HG02852 (cell line): ENCODE measurements around the gene TACC2.

Source experiments
- ATAC-seq: cut with Tn5 transposase; IDR thresholded peaks from one replicate; pipeline ENCODE4 v1.9.1; 2021; ENCODE audit warnings: mild to moderate bottlenecking, moderate library complexity; ENCODE audit not compliant: unreplicated experiment

Gene TACC2

DNA sequence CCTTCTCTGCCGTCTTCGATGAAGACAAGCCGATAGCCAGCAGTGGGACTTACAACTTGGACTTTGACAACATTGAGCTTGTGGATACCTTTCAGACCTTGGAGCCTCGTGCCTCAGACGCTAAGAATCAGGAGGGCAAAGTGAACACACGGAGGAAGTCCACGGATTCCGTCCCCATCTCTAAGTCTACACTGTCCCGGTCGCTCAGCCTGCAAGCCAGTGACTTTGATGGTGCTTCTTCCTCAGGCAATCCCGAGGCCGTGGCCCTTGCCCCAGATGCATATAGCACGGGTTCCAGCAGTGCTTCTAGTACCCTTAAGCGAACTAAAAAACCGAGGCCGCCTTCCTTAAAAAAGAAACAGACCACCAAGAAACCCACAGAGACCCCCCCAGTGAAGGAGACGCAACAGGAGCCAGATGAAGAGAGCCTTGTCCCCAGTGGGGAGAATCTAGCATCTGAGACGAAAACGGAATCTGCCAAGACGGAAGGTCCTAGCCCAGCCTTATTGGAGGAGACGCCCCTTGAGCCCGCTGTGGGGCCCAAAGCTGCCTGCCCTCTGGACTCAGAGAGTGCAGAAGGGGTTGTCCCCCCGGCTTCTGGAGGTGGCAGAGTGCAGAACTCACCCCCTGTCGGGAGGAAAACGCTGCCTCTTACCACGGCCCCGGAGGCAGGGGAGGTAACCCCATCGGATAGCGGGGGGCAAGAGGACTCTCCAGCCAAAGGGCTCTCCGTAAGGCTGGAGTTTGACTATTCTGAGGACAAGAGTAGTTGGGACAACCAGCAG is 221.7 kb downstream of the TACC2 start:
- ATAC-seq, result no peak

DNA sequence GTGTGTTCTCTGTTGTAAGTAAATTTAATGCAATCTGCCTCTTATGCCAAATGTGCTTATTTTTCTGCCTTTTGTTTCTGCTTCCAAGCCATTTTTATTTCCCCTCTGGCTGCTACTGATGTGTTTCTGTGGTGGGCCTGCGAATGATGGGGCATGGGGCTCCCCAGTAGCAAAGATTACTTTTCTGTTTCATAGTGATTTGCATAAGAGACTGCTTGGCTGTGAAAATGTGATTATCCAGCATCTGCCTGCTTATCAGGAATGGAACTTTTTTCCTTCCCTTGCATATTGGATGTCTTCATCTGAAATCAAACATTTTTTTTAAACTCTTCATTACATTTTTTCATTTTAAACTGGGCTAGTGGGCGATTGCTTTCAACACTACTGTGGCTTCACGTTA is 224.4 kb downstream of the TACC2 start:
- no peak for ATAC-seq

DNA sequence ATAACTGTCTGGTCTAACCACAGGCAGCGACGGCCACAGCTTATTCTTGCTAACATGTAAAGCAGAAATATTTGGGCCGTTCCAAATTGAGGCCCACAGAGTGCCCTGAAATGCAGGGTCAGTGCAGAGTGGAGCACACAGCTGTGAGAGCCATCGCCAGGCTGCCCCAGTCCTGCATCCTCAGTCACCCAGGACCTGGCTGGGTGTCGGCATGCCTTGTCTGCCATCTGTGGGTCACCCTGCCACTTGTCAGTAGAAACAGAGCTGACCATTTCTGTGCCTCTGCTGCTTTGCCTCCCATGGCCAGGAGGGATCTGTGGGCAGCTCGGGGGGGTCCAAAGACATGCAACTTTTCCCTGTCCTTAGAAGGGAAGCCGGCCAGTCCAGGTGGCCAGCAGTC is 224.8 kb downstream of the TACC2 start:
- no peak for ATAC-seq

DNA sequence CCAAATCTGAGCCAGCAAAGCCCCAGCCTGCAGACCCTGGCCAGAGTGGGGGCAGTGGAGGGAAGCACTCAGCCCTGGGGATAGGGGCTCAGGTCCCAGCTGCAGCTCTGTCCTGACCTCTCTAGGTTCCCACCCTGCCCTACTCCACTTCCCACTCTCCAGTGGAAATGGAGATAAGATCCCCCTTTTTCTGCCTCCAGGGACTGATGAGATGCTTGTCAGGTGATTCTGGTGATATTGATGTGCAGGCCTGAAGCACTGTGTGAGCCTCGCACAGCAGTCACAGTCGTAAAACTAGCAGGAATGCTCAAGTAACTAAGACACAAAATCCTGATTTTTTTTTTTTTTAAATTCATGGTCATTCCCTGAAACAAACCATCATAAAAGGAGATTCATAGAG is 227.1 kb downstream of the TACC2 start:
- ATAC-seq, result no peak

DNA sequence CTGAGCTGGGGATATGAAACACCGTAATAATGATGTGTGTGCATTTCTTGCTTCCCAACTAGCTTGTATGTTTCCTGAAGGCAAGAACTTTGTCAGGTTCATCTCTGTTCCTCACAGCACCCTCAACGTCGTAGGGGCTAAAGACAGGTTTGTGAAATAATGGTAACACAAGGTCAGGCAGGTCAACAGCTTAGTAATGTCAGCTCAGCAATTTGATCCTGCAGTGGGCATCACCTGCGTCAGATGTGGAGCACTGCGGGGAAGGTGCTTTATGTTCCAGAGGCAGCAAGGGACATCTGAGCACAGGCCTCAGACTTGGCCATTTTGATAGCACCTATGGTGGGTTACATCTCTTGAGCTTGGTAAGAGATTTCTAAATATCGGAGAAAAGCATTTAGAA is 230.4 kb downstream of the TACC2 start:
- ATAC-seq, result no peak

DNA sequence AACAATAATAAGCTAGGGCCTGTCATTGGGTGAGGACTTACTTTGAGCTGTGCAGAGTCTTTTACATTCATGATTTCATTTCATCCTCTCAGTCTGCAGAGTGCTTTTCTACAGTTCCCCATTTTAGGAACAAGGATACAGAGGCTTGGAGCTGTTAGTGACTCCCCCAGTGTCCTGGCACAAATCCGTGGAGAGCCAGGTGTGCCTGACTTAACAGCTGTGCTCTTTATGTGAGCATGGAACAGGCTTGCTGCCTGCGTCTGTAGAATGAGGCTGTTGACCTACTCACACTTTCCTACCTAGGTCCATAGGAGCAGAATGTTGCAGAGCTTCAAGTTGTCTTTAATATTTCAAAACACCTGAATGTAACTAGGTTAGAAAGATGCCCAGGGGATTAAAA is 231.8 kb downstream of the TACC2 start:
- no peak for ATAC-seq

DNA sequence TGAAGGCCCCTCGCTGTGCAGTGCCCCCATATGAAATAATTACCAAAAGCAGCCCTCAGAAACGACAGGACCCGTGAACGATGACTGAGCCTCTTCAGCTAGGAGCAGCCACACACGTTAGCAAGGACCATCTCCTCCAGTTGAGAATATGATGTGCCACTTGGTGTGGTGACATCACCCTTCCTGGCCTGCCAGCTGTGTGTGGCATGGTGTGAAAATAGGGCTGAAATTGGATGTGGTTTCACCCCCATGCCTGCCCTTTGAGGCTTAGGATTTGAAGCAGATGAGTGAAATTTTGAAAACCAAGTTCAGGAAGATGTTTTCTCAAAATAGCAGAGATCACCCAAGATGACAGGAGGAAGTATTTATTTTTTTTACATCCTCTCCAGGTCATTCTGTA is 233.0 kb downstream of the TACC2 start:
- ATAC-seq, result no peak

DNA sequence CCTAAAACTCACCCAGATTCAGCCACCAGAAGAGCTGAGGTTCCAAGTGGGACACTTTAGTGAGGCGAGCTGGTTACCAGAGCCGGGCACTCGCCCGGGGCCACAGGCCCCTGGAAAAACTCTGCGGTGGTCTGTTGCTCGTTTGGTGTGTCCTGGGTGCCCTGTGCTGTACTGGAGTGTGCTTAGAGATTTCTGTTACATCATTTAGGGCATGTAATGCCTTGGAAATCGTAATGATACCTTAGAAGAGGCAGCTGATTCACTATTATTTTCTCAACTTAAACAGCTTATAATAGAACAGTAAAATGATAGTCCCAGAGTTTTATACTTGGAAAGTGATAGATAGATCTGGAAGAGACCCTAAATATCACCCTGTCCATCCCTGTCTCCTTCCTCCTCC is 233.7 kb downstream of the TACC2 start:
- ATAC-seq, result no peak

DNA sequence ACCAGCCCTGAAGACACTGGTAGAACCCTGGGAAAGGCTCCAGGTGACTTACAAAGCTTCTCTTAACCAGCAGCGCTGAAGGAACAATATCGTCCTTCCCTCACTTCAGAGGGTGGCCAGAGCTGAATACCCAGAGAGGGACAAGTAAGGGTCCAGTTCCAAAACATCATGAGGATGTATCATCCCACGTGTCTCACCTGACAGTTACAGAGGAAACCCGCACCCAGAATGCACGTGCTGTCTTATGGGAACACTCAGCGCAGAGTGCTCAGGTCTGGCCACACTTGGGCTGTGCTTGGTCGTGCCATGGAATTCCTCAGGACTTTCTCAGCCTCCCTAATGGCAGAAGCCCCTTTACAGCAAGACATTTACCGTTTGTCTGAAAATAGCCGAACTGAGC is 235.2 kb downstream of the TACC2 start:
- ATAC-seq, result no peak

DNA sequence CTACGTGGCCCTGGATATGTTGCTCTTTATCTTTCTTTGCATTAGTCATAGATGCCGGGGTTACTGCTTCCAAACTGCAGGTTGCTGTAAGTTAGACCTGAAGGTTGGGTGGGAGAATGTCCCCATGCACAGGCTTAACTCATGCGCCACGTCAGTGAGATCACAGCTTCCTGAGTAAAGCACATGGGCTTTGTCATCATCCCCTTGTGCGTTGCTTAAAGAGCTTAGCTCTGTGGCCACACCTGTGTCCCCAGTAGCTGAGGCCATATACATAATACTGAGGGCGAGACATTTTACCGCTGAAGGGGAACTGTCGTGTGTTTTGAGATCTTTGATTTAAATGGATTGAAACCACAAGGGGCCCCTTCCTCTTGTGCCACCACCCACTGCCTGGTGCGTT is 236.4 kb downstream of the TACC2 start:
- ATAC-seq, result no peak

DNA sequence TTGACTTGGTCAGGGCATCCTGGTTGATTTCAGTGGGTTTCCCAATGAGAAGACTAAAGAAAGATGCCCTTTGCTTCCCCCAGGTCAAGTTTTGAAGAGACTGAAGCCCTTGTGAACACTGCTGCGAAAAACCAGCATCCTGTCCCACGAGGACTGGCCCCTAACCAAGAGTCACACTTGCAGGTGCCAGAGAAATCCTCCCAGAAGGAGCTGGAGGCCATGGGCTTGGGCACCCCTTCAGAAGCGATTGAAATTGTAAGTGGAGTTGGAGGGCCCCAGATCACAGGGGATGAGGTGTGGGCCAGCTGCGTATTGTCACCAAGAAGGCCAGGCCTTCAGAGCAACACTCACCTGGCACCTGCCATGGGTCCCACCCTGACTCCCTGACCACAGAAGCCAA is 238.8 kb downstream of the TACC2 start:
- no peak for ATAC-seq

DNA sequence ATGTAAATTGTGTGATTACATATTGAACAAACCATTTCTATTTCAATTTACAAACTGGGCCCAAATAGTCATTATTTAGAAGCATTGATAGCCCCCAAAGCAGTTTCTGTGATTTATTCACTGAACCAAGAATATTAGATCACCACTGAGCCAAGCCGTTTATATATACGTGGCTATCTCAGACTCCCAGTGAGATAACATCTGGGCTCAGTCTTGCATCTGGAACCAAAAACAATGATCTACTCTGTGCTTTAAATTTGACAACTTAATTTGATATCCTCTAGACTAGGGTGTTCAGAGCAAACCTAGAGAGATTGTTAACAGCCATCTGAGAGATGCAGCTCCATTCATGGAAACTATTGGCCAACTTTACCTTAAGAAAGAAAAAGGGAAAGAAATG is 240.7 kb downstream of the TACC2 start:
- ATAC-seq, result no peak

DNA sequence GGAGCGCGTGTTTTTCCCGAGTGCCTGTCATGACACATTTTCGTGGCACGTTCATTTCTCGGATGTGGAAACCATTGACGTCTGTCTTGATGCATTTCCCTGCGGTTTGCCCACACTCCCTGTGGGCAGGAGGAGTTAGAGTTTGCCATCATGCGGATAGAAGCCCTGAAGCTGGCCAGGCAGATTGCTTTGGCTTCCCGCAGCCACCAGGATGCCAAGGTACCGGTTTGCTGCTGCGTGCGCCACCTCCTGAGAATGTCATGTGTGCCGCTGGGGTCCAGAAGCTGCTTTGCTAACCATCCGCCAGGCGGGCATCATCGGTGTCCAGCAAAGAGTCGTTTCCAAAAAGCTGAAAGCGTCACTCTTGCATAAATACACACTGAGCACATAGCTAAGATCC is 241.3 kb downstream of the TACC2 start:
- ATAC-seq, result no peak

DNA sequence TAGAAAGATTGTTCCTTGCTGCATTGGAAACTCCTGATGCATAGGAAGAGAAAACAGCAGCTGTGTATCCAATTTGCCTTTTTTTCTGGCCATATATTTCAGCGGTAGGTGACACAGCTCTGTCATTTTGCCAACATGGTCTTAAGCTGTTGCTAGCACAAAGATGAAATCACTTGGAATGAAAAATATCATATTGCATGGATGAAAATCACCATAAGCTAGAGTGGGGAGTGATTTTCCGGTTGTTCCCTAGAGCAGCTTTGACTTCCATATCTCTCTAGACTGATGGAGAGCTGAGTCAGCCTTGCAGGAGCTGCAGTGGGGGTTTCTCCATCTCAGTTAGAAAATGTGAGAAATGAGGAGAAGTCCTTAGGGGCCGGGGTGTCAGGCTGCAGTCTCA is 243.8 kb downstream of the TACC2 start:
- no peak for ATAC-seq

DNA sequence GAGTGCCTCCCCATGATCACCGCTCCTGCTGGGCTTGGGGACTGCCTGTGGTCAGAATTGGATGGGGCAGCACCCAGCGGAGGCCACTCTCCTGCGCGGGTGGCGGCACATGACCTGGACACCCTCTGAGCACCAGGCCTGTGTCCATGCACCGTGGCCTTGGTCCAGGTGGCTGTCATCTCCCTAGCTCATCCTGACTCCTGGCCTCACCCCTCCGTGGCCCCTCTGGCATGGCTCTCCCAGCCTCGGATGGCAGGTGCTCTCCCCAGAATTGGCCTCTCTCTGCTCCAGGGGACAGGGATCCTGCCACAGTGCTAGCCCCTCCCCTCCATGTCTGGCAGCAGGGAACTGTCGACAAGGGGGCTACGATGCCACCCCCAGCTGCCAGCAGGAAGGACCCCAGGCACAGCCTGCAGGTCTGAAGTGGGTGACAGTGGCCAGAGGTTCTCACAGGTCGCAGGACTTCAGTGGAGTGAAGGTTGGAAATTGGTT is 244.9 kb downstream of the TACC2 start:
- ATAC-seq, result no peak

DNA sequence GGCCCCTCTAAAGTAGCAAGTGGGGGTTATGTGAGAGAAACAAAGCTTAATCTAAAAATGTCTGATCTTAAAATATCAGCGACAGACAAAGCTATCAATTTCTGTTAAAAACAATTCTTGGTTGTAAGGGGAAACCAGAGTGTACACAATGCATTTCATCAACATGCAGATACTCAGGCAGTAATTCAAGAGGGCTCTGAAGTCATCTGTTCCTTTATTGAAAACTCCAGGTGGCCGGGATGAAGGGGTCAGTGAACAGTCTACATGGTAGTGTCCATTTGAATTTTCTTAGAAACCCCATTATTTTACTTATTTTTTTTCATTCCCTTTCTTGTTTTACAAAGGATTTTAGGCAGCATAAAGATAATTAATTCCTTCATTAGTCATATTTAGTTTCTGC is 245.5 kb downstream of the TACC2 start:
- ATAC-seq, result no peak

DNA sequence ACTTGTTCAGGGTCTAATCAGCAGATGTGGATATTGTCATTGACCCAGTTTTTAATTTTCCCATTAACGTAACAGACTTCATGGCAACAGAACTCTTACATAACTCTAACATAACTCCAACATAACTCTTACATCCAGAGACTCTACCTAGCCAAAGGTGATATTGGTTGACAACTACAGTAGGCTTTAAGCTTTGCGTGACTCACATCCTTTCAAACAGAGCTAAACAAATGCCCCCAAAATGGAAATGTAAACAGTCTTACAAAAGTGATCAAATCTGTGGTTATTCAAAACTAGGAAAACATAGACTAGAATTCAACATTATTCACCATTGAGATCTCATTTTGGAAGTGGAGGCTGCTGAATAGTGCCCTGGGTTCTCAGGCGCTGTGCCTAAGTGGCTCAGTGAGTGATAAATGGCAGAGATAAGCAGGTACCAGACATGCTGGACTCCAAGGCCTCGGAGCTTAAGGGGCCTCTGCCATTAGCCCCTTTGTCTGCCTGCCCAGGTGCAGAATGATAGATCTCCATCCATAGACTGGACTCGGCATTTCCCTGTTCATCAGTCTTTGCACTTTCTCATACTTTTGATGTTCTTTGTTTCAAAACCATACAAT is 247.8 kb downstream of the TACC2 start:
- no peak for ATAC-seq

DNA sequence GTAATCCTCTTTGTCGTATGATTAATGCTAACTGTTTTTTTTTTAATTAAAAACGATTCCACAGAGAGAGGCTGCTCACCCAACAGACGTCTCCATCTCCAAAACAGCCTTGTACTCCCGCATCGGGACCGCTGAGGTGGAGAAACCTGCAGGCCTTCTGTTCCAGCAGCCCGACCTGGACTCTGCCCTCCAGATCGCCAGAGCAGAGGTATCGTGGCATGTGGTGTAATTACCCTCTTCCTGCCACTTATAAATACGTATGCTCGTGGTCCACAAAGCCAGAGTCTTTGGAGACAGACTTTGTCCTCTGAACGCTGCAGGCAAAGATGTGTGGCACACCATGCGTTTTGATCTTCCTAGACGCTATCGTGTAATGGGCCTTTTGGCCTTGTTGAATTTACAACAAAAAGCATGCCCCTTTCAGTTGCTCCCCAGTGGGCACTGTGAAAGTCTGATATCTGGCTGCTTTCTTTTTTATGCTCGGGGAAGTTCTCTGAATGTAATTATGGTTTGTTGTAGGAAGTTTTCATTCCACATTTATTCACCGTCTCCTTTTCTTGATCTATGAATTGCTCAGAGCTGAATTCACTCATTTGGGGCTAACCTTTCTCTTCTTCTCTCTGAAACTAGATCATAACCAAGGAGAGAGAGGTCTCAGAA is 248.5 kb downstream of the TACC2 start:
- ATAC-seq, result no peak

DNA sequence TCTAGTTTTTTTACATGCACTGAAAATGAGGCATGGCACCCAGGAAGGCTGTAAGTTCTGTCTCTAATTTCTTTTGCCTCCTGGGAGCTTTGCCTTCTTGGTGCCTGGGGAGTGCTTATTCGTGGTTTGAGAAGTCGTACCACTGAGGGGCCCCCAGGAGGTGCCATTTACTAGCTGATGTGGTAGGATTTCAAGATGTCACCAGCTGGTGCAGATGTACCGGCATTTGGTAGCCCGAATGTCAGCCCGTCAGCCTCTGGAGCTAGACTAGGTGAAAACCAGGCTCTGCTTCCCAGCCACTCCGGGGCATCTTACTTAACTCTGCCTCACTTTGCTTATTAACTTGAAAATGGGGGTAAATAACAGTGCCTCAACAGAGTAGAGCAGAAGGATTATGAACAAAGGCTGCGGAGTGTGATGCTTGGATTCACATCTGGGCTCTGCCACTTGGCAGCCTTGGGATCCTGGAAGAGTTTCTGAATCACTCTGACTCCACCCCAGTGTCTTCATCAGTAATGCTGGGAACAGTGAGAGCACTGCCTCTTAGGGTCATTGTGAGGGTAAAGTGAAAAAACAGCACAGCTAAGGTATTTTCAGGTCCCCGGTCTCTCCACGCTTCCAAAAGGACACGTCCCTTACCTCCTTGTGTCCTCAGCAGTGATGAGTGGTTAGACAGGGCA is 250.8 kb downstream of the TACC2 start:
- ATAC-seq, result no peak

DNA sequence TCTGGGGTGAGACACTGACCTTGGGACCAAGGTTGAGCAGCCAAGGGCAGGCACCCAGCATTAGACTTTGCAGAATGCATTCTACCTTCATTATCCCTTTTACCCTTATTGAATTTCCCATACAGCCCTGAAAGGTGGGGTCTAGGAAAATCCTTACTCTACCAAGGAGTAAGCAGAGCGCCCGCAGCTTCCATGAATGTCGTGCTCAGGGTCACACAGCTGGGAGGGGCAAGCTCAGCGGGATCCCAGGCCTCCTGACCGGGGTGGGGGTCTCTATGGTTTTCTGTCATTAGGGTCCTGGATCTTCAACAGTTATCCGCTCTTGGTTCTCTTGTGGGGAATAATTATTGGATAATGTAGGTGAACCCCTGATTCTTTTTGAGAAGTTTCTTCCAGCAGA is 251.4 kb downstream of the TACC2 start:
- no peak for ATAC-seq

DNA sequence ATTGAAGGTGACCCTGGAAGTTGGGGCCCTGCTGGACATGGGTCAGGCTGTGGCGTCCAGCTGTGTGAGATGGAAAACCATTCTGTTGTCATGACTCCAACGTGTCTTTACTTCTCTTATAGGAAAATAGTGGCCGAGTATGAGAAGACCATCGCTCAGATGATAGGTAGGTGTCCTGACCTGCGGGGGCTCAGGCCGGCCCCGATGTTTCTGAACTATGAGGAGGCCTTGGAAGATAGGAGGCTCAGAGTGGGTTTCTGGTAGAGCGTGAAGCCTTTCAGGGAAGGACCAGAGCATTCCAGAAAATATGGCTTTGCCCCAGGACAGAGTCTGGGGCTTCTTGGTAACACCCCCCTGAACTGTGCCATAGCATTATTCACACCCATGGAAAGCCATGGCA is 252.9 kb downstream of the TACC2 start:
- ATAC-seq, result no peak

DNA sequence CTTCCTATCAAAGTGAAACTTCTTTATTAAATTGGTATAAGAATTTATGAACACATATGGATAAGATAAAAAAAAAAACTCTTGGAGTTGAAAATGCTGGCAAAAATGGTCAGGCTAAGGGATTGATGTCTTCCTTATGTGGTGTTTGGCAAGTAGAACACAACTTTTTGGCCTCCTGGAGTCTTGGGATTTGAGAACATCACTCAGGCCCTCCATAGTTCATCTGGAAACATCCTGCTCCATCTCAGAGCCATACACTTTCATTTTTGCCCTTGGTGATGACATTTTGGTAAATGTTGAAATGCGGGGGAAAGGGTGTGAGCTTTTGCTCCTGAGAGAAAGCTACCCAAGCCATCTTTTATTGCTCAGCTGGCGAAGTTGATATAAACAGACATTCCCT is 254.6 kb downstream of the TACC2 start:
- no peak for ATAC-seq
